ENCODE results near the gene VEZF1.
"Not testable (repeated sequence)": the region's sequence is repeated elsewhere in the genome, so short reads cannot be mapped to it uniquely, and the experiment has no call there.

Gene VEZF1

DNA sequence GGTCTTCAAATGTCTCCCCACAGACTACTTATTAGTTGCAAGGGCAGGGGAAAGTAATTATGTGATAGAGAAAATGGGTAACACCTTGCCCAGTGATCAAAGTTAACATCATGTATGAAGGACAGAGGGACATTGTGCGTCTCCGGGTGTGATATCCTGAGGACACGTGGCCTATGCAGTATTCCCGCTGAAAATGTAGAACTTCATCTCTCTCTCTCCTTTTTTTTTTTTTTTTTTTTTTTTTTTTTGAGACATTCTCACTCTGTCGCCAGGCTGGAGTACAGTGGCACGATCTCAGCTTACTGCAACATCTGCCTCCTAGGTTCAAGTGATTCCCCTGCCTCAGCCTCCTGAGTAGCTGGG lies 24.9 kb downstream of the VEZF1 start:
- POLR2A ChIA-PET: no interaction called here
- TF ChIP-seq CTCF (IDR thresholded peaks at IDR 0.05; ENCODE audit: control extremely low read depth, extremely low read depth, low read depth, missing control alignments): no peak
- CTCF ChIA-PET: interaction anchor here (2.2 kb wide), 1 partner anchor 8 kb away, joined by 13 read pairs; the partner anchor contains the start of gene CUEDC1
- DNase-seq (ENCODE audit: extremely low spot score): no peak

- TF ChIP-seq CTCF (IDR thresholded peaks at IDR 0.05; ENCODE audit: control extremely low read depth, extremely low read depth, low read depth, missing control alignments): no peak
- CTCF ChIA-PET: interaction anchor here (0.7 to 1.6 kb wide), 2 partner anchors 9 to 15 kb away, joined by 3 to 4 read pairs; no protein-coding TSS in a partner anchor
These were observed 25.5 kb downstream of the VEZF1 start for GRCh38 chr17:57962279-57963148.

DNA sequence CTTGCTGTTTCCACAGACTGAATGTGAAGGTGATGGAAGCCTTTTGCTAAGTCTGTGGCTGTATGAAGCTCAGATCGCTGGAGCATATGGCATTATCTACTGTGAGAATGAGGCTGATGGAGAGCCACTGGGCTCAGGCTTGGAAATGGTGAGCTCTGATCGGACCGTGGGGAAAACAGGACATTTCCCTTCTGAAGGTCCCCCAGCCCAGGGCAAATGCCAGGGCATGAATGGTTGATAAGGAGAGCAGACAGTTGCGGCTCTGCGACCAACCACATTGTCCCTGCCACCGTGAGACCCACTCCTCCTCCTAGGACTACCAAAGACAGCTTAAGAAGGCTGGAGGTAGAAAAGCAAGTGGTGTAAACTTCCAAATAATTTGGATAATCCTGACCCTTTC lies 28.1 kb downstream of the VEZF1 start:
- DNase-seq (ENCODE audit: extremely low spot score): no peak
- TF ChIP-seq CTCF (IDR thresholded peaks at IDR 0.05; ENCODE audit: control extremely low read depth, extremely low read depth, low read depth, missing control alignments): no peak
- ChIA-PET POLR2A (no interaction called here), CTCF (interaction anchor here (1.0 to 1.3 kb wide), 4 partner anchors 12 to 100 kb away, joined by 3 to 5 read pairs (median 4); no protein-coding TSS in a partner anchor)

More at GRCh38 chr17:57962279-57963148, 25.5 kb downstream of the VEZF1 start:
- POLR2A ChIA-PET: no interaction called here
- no peak for DNase-seq (ENCODE audit: extremely low spot score)

- POLR2A ChIA-PET; DNase-seq (ENCODE audit: extremely low spot score): not testable (repeated sequence)
- CTCF ChIA-PET: interaction anchor here (2.0 kb wide), 1 partner anchor 41 kb away, joined by 7 read pairs; no protein-coding TSS in a partner anchor
These were observed 29.7 kb downstream of the VEZF1 start for GRCh38 chr17:57958391-57958790.

- POLR2A ChIA-PET: no interaction called here
- DNase-seq (ENCODE audit: extremely low spot score): no peak
- CTCF ChIA-PET: interaction anchor here (2.0 kb wide), 1 partner anchor 42 kb away, joined by 7 read pairs; no protein-coding TSS in a partner anchor
- TF ChIP-seq CTCF (IDR thresholded peaks at IDR 0.05; ENCODE audit: control extremely low read depth, extremely low read depth, low read depth, missing control alignments): no peak
These were observed 30.2 kb downstream of the VEZF1 start for GRCh38 chr17:57957886-57958285.

DNA sequence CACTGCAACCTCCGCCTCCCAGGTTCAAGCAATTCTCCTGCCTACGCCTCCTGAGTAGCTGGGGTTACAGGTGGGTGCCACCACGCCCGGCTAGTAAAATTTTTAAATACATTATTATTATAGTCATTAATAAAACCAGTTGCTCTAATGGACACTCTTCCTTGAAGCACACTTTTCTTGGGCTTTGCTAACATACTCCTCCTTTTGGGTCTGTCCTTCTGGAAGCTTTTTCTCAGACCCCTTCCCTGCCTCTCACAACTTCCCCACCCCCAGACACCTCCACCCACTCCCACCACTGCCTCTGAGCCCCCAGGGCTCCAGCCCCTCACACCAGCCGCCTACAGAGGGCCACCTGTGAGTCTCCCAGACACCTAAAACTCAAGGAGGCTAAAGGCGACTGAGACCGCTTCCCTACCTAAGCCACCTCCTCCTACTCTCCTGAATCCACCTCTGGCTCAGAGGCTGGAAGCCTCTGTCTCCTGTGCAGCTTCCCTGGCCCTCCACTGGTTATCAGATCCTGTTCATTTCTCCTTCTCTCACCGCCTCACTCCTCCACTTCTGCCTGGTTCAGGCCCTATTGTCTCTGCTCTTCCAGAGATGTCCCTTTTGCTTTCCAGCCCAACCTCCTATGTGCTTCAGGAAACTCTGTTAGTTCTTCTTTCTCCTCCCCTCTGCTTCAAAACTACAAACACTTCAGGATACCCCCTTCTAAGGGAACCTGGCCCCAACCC lies 30.8 kb downstream of the VEZF1 start:
- no peak for TF ChIP-seq CTCF (IDR thresholded peaks at IDR 0.05; ENCODE audit: control extremely low read depth, extremely low read depth, low read depth, missing control alignments)
- ChIA-PET POLR2A (no interaction called here), CTCF (interaction anchor here (1.7 to 2.5 kb wide), 3 partner anchors 10 to 42 kb away, joined by 7 to 10 read pairs (median 9); no protein-coding TSS in a partner anchor)
- no peak for DNase-seq (ENCODE audit: extremely low spot score)
